GM12878 (cell line): ENCODE measurements around the gene TAF11L14.
"Not testable (repeated sequence)": the region's sequence is repeated elsewhere in the genome, so short reads cannot be mapped to it uniquely, and the experiment has no call there.

ENCODE experiments used
- BRCA1 ChIP-seq: IDR thresholded peaks from 2 replicates; pipeline ENCODE4 v1.6.1; 2011; ENCODE audit warnings: low read depth, low read length, improper control_type of control experiment
- CHD4 ChIP-seq: fragments of 200-600 bp; sonication (generic); IDR thresholded peaks from 2 replicates; pipeline ENCODE4 v1.6.1; 2016; ENCODE audit warnings: mild to moderate bottlenecking
- IRF3 ChIP-seq: fragments of 450-650 bp; IDR thresholded peaks from 2 replicates; pipeline ENCODE4 v1.6.1; 2014; ENCODE audit warnings: mild to moderate bottlenecking
- KLF5 ChIP-seq: fragments of 450-650 bp; IDR thresholded peaks from 2 replicates; pipeline ENCODE4 v1.6.1; 2014; ENCODE audit warnings: mild to moderate bottlenecking; ENCODE audit not compliant: partially characterized antibody
- RB1 ChIP-seq: fragments of 450-650 bp; formaldehyde crosslinking; IDR thresholded peaks from 2 replicates; pipeline ENCODE4 v1.6.1; 2017; ENCODE audit warnings: mild to moderate bottlenecking, borderline replicate concordance
- STAT3 ChIP-seq: IDR thresholded peaks from 2 replicates; pipeline ENCODE4 v1.6.1; 2011; ENCODE audit warnings: low read depth, low read length, improper control_type of control experiment
- ZNF207 ChIP-seq: fragments of 450-650 bp; IDR thresholded peaks from 2 replicates; pipeline ENCODE4 v1.6.1; 2014; ENCODE audit warnings: antibody characterized with exemption, mild to moderate bottlenecking, borderline replicate concordance
- TF ChIP-seq, protein P1 (sequence below), 3 experiments: IDR thresholded peaks in 2 of 3; conservative IDR thresholded peaks in 1 of 3; 2 replicates each; pipeline ENCODE4 v1.5.1; 2011; ENCODE audit warnings: low read depth in 3 of 3, low read length in 3 of 3, mild to moderate bottlenecking in 3 of 3, control low read depth in 2 of 3, moderate library complexity in 2 of 3, inconsistent platforms in 1 of 3, mixed read lengths in 1 of 3; ENCODE audit not compliant: control insufficient read depth in 2 of 3, insufficient read depth in 1 of 3; ENCODE audit errors: extremely low read depth in 1 of 3
- TF ChIP-seq, protein P2 (sequence below): IDR thresholded peaks from 2 replicates; pipeline ENCODE4 v1.6.1; 2011; ENCODE audit warnings: low read depth, low read length, improper control_type of control experiment, borderline replicate concordance

DNA sequence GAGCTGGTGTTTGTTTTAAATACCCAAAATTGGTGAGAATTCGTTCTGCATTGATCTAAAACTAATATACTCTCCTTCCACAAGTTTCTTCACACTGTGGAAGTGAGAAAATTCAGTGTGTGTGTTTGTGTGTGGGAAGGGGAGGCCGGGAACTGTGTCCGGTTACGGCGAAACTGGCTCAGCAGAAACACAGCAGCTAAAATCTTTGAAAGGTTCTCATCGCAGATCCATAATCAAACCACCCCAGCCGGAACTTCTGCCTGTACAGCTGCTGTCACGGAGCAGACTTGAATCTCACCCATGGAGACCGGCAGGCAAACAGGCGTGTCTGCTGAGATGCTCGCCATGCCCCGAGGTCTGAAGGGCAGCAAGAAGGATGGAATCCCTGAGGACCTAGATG is 2.5 kb upstream of the TAF11L14 start, which contains the start of gene TAF11L13:
- TF ChIP-seq, protein P1, sequence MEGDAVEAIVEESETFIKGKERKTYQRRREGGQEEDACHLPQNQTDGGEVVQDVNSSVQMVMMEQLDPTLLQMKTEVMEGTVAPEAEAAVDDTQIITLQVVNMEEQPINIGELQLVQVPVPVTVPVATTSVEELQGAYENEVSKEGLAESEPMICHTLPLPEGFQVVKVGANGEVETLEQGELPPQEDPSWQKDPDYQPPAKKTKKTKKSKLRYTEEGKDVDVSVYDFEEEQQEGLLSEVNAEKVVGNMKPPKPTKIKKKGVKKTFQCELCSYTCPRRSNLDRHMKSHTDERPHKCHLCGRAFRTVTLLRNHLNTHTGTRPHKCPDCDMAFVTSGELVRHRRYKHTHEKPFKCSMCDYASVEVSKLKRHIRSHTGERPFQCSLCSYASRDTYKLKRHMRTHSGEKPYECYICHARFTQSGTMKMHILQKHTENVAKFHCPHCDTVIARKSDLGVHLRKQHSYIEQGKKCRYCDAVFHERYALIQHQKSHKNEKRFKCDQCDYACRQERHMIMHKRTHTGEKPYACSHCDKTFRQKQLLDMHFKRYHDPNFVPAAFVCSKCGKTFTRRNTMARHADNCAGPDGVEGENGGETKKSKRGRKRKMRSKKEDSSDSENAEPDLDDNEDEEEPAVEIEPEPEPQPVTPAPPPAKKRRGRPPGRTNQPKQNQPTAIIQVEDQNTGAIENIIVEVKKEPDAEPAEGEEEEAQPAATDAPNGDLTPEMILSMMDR (IDR thresholded peaks at IDR 0.05 in 2 of 3, conservative IDR thresholded peaks at IDR 0.05 in 1 of 3; ENCODE audit: control insufficient read depth in 2 of 3, extremely low read depth in 1 of 3, insufficient read depth in 1 of 3, low read depth in 3 of 3, low read length in 3 of 3), result not testable (repeated sequence)
- not testable (repeated sequence) for TF ChIP-seq BRCA1, CHD4, IRF3, ZNF207, RB1, KLF5, STAT3
- TF ChIP-seq, protein P2, sequence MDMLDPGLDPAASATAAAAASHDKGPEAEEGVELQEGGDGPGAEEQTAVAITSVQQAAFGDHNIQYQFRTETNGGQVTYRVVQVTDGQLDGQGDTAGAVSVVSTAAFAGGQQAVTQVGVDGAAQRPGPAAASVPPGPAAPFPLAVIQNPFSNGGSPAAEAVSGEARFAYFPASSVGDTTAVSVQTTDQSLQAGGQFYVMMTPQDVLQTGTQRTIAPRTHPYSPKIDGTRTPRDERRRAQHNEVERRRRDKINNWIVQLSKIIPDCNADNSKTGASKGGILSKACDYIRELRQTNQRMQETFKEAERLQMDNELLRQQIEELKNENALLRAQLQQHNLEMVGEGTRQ, result not testable (repeated sequence)
